ENCODE results near the gene MRPL53. TPM values are rescaled to one million over a fixed set of nuclear protein-coding genes. Genes with fewer than 3 reads are reported as not detected.

MRPL53 gene
- total and polyA plus RNA-seq, 2 of the 13 experiments (the other 11 are each of a cell fraction or from before 2014, with no cell fraction given): 34.3 to 51.9 TPM

GRCh38 chr2:74507145-74507925 is 34.9 kb upstream of the MRPL53 start, which contains the start of gene PCGF1 (continued):
- TF ChIP-seq MAX (IDR thresholded peaks at IDR 0.05): no peak
- no peak for TF ChIP-seq ISX (CRISPR knock-in tag; conservative IDR thresholded peaks at IDR 0.05)
- peak; percentile 63 for TF ChIP-seq FOXO1 (CRISPR knock-in tag; IDR thresholded peaks at IDR 0.05)
- peak; percentile 27; the same call in 1 of the 2 replicates for TF ChIP-seq THAP8 (CRISPR knock-in tag; IDR thresholded peaks at IDR 0.05; ENCODE audit: borderline replicate concordance)
- TF ChIP-seq ZNF766 (CRISPR knock-in tag; IDR thresholded peaks at IDR 0.05; ENCODE audit: borderline replicate concordance): peak; percentile 95; the same call in 1 of the 2 replicates
- no peak; the same call in none of the 2 replicates for TF ChIP-seq MEIS1 (CRISPR knock-in tag; IDR thresholded peaks at IDR 0.05; ENCODE audit: borderline replicate concordance)
- TF ChIP-seq ZNF24 (IDR thresholded peaks at IDR 0.05): no peak
- TF ChIP-seq POLR2G (IDR thresholded peaks at IDR 0.05; ENCODE audit: low read depth, low read length): peak; percentile 80
- TF ChIP-seq SNRNP70 (IDR thresholded peaks at IDR 0.05; ENCODE audit: low read depth, low read length): no peak
- 0 out of 2 replicates have a peak, but pooled peaks have one; percentile 17 for TF ChIP-seq ZNF577 (CRISPR knock-in tag; IDR thresholded peaks at IDR 0.05; ENCODE audit: borderline replicate concordance, low read depth)
- TF ChIP-seq ZNF788 (CRISPR knock-in tag; IDR thresholded peaks at IDR 0.05; ENCODE audit: borderline replicate concordance): peak; percentile 95
- no peak for TF ChIP-seq ZNF513 (CRISPR knock-in tag; conservative IDR thresholded peaks at IDR 0.05)
- TF ChIP-seq RFX1 (IDR thresholded peaks at IDR 0.05): peak; percentile 97
- peak; percentile 94; the same call in 1 of the 2 replicates for TF ChIP-seq ZNF782 (CRISPR knock-in tag; IDR thresholded peaks at IDR 0.05; ENCODE audit: borderline replicate concordance)
- TF ChIP-seq REST (IDR thresholded peaks at IDR 0.05; ENCODE audit: borderline replicate concordance in 1 of 2, low read depth in 1 of 2, low read length in 2 of 2): peak in 1 of 2 experiments; percentile 28; a peak in 1 of 4 replicates
- TF ChIP-seq HNRNPL (IDR thresholded peaks at IDR 0.05; ENCODE audit: low read depth, low read length): peak; percentile 65; the same call in 1 of the 2 replicates
- TF ChIP-seq ZNF800 (CRISPR knock-in tag; IDR thresholded peaks at IDR 0.05): 0 out of 2 replicates have a peak, but pooled peaks have one; percentile 31
- no peak; the same call in 1 of the 2 replicates for TF ChIP-seq SIX4 (CRISPR knock-in tag; IDR thresholded peaks at IDR 0.05)
- peak; percentile 53; the same call in 1 of the 2 replicates for TF ChIP-seq ZNF484 (CRISPR knock-in tag; IDR thresholded peaks at IDR 0.05; ENCODE audit: borderline replicate concordance, low read depth)
- TF ChIP-seq ZNF879 (CRISPR knock-in tag; IDR thresholded peaks at IDR 0.05): peak; percentile 72; the same call in 1 of the 2 replicates
- TF ChIP-seq NCOA5 (CRISPR knock-in tag; IDR thresholded peaks at IDR 0.05): peak; percentile 86; the same call in 1 of the 2 replicates

All from HepG2 (cell line).